GM19452 (cell line): Measurements from ENCODE around the gene LRIG1.
A peak's percentile ranks its signal among the peaks of the same experiment; 100 is the strongest.
"Not testable (repeated sequence)": the region's sequence is repeated elsewhere in the genome, so short reads cannot be mapped to it uniquely, and the experiment has no call there.

Source experiments
- ATAC-seq: cut with Tn5 transposase; IDR thresholded peaks from one replicate; pipeline ENCODE4 v1.9.1; 2021; ENCODE audit not compliant: unreplicated experiment

LRIG1 gene

DNA sequence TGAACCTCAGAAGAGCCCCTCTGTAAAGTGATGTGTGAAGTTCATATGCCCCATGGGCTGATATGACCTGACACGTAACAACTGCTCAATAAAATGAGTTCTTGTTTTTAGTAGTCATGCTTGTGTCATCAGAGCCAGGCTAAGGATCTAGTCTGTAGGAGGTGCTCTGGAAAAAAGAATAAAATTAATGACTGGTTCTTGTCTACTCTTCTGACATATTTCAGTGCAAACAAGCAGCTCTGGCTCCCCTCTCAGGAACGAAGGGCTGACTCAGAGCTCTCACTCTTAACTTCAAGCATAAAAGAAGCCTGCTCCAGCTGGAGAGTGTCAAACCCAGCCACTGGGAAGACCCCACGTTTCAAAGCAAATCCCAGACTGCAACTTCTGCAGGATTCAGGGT is 77.0 kb downstream of the LRIG1 start:
- ATAC-seq = no peak

DNA sequence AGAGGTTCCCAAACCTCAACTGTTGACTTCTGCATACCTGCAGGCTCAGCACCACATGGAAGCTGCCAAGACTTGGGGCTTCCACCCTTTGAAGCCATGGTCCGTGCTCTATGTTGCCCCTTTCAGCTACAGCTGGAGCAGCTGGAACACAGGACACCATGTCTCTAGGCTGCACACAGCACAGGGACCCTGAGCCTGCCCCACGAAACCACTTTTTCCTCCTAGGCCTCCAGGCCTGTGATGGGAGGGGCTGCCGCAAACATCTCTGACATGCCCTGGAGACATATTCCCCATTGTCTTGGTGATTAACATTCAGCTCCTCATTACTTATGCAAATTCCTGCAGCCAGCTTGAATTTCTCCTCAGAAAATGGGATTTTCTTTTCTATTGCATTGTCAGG is 78.9 kb downstream of the LRIG1 start:
- ATAC-seq = not testable (repeated sequence)

DNA sequence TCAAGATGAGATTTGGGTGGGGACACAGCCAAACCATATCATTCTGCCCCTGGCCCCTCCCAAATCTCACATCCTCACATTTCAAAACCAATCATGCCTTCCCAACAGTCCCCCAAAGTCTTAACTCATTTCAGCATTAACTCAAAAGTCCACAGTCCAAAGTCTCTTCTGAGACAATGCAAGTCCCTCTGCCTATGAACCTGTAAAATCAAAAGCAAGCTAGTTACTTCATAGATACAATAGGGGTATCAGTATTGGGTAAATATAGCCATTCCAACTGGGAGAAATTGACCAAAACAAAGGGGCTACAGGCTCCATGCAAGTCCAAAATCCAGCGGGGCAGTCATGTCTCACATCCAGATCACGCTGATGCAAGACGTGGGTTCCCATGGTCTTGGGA is 79.7 kb downstream of the LRIG1 start:
- ATAC-seq = not testable (repeated sequence)

DNA sequence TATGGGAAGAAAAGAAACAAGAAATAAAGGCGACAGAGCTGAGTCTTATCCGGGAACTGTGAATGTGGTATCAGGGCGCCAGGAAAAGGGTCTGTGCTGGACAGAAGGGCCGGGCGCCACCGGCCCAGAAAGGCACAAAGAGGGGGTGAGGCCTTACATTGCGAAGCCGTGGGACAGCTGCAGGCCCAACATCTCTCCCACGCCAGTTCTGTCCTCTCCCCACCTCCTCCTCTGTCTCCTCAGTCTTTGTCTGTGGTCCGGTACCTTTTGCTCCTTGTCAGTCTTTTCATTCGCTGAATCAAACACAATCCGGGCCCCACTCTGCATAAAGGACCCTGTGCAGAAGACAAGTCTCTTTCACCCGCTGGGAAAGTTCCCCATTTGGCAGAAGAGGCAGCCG is 81.8 kb downstream of the LRIG1 start:
- no peak for ATAC-seq

DNA sequence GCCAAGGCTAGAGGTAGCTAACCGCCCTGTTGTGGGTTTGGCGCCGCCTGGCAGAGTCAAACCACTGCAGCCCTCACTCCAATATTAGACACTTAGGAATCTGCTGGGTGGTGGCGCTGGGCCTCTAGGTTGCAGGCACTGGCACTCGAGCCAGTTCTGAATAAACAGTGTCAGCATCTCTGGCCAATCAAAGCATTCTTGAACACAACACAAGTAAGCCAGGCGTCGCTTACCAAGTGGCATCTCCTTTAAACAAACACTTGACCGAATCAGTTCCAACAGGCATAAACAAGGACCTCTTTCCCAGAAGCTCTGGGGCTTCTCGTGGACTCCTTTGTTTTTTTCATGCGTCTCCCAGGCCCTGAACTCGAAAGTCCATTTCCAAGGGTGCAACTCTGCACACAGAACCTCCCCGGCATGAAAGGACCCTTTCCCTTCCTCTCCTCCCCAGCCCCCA is 82.3 kb downstream of the LRIG1 start:
- no peak for ATAC-seq

DNA sequence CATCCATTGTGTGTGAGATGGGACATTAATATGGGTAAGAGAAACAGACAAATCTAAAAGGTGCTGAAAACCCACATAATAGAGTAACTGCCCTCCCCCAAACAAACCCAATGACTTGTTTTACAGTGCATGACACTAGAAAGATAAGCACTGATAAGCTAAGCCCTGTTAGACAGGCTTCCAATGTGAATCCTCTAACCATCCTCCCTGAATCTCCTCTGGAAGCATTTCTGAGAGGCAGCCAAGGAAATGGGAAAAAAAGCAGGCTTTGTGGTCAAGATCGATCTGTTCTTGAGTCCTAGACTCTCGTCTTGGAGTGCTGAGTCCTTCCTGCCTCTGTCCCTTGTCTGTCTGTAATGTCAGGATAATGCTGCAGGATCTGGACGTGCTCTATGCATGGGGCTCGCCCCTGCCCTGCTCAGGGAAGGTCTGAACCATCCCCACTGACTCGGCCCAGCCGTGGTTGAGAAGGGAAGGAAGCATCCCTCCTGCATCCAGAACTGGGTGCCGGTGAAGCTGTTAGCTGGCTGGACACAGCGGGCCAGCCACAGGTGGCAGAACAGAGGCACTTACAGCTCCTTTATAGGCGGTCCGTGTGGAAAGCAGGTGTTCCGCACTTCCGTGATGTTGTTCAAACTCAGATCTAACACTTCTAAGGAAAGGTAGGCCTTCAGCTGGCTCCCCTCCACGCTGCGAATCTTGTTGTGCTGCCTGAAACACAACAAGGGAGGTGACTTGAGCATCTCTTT is 84.1 kb downstream of the LRIG1 start:
- ATAC-seq = no peak

DNA sequence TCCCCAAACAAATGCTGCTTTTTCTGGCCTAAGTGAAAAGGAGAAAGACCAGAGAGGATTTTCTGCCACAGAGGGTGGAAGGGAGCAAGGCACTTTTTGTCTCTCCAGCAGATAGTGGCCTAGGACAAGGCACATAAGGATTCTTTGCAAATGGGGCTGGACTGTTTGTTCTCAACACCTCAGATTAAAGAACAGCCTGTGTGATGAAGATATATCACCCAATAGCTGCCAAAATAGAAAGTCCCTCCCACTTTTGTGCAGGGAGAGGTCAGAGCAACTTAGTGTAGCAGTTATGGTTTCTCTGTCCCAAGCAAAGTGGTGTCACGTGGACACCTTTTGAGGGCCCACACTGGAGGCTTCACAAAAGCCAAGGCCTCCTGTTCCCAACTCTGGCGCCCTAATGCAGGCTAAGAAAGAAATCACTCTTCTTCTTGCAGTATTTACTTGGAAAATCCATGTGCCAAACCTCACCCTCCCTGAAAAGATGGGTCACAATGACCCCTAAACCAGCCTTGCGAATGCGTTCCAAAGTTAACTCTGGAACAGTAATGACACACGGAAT is 84.9 kb downstream of the LRIG1 start:
- ATAC-seq = no peak

DNA sequence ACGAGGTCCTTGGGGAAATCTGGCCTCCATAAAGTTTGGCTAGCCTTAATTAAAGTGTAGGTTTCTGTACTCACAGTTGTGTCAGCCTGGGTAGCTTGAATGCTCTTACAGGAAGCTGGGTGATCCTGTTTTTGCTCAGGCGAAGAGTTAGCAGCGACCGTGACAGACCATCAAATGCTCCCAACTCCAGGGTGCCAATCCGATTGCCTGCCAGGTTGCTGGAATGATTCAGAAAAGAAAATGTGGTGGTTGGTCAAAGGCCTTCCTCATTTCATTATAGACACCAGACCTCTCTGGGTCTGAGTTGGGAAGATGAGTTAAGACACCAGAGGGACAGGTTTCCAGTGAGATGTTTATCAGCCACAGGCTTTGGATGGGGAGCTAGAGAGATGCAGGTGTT is 86.0 kb downstream of the LRIG1 start:
- no peak for ATAC-seq

DNA sequence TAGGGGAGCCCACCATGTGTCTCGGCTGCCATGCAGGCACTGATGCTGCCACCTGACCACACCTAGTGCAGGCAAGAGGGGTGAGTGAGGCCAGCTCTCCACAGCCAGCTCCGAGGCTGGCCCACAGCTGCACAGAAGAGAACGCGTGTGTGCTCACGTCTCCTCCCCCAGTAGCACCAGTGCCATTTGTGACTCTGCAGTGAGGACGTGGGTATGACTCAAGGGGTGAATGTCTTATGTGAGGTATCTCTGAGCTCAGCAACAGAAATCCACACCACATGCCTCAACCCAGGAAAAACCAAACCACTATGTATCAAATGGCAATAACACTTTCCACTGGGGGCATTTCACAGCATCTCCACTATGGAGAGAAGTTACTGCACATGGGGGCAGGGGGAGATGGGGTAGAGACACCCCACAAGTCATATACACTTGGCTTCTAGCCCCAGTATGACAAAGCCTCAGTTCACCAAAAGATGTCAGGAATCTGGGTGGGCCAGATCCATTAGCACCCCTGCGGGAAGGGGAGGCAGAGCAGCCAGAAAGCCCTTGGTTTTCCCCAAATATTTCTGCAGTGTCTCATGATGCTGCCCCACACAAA is 87.6 kb downstream of the LRIG1 start:
- ATAC-seq = no peak

DNA sequence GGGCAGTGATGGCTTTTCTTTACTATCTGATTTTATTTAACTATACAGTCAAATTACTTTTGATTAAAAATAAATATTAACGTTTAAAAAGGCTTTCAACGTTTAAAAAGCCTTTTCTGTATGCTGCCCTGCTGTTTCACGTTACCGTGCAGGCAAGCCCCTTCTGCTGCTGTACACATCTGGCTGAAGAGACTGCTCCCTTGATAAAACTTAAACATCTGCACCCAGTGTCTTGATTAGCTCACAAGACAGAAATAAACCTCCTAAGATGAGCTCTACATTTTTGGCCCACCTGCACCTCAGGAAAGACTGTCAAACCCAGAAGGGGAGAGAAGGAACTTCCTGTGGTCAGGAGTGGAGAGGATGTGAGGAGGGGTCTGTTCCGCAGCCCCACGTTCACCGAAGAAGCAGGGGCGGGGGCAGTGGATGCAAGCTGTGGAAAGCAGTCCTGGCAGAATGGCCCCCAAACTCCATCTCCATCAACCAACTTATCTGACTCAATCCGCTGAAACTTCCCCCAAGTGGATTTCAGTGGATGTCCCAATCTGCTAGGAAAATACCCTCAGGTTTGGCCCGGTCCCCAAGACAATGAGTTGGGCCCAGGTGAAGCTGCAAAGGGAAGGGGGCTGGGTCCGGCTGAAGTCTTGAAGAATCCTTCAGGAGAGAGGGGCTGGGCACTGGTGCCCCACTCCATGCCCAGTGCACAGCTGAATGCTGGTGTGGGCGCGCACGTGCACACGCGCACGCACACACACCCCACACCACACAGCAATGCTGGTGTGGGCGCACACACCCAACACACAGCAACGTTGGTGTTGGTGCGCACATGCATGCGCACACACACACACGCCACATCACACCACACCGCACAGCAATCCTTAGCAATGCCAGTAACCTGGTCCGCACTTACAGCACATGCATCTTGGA is 88.6 kb downstream of the LRIG1 start:
- no peak for ATAC-seq

DNA sequence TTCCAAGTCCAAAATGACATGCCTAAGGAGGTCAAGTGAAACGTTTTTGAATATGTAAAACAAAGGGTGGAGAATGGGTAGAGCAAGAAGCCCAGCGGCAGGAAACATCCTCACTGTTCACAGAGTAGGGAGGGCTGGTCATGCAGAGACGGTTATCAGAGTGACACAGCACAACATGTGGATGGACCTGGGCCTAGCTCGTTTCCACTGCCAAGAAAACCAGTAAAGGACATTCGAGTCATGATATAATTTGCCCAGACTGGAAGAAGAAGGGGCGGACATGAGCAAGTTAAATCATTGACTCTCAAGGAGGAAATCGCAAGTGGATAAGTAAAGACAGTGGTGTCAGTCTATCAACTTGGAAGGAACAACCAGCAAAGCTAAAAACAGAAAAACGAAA is 89.3 kb downstream of the LRIG1 start:
- ATAC-seq = no peak

DNA sequence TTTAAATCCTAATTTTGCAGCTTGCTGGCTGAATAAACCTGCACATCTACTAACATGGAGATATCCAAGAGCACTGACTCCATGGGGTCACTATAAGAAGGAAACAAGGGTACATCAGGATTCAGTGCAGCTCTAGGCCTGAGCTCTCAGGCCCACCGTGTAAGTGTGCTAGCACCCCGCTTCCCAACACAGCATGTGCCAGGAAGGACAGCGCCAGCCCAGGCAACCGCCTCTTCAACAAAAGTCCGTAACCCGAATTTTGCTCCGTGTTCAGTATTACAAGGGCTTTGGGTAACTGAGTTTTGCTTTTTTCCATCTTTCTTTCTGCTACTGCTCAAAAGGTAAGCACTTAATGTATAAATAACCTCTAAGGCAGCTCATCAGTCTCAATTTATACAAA is 89.8 kb downstream of the LRIG1 start:
- ATAC-seq = no peak

DNA sequence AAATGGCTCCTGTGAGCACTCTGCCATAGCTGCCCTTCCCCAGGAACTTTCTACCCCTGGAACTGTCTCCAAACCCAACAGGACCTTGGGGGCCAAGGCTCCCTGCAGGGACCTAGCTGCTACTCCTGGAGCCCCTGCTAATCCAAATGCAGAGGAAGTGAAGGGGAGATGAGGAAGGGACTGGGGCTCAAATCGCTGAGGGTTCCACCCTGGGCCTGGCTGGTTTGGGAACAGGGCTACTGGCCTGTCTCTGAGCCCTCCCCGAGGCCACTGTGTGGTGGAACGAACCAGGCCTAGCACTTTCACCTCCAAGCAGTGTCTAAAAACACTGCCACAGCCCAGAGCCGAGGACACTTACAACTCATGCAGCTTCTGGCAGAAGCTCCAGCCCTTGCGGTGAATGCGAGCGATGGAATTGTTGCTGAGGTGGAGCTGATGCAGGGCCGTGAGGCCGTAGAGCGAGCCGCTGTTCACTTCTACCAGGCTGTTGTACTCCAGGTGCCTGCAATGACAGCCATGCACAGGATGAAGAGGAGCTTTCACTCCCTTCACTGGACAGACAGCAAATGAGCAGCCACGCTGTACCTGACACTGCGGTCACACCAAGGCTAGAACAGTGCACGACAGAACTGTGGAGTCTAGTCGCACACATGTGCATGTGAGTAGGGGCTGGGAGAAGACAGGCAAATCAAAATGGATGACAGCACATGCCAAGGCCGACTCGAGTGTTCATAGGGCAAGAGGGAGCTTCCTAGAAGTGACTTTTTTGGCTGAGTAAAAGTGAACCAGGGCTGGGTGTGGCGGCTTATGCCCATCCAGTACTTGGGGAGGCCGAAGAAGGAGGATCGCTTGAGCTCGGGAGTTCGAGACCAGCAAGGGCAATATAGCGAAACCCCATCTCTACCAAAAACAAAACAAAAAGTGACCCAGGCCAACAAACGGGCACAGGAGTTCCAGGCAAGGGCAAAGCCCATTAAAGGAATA is 90.8 kb downstream of the LRIG1 start:
- no peak for ATAC-seq

DNA sequence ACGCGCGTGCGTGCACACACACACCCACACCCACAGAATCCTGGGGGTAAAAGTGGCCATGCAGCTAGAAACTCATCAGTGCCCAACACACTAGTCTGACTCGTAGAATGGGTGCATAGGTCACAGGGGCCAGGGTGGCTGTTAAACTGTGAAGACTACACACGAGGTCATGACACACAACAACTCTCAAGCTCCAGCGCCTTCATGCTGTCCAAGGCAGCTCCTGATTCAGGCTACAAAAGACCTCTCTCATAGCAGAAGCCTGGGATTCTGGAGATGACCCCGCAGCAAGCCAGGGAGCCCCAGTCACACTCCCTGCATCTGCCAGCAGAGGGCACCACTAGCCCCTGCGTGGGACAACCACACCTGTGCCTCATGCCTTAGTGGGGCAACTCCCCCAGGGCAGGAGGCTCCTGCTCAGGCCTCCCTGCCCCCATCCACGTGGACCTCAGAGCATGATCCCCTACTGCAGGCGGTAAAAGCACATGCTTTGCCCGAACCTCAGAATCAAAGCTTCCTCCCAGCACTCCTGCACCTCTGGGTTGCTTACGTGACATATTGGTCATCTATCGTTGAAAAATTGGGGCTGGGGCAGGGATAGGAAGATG is 93.1 kb downstream of the LRIG1 start:
- ATAC-seq = peak; percentile 87

DNA sequence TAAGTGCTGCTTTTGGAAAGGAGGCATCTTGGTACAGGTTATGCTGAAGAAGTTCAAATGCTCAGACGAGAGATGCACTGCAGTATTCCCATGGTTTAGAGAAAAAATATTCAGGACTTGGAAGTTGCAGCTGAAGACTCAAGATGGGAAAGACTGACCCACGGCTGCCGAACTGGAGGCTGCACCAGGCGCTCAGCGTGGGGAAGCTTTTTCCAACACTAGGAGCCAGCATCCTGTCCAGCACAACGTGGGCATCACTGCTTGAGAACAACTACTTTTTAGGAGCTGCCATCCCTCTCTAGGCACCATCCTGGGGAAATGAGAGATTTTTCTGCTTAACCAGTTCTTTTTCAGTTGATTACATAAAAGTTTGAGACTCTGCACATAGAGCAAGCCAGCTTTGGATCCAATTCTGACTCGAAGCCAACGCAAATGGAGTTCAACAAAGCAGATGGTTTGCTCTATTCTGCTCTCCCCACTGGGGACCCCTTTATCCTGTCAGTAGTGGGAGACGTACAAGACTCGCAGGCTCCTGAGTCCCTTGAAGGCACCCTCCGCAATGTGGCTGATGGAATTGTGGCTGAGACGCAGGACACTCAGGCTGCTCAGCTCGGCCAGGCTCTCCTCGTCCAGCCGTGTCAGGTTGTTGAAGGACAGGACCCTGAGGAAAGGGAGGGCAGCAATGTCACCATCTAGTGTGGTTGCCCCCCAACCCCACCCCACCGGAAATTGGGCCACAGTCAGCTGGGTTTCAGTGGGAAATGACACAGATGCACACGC is 93.8 kb downstream of the LRIG1 start:
- ATAC-seq = no peak

DNA sequence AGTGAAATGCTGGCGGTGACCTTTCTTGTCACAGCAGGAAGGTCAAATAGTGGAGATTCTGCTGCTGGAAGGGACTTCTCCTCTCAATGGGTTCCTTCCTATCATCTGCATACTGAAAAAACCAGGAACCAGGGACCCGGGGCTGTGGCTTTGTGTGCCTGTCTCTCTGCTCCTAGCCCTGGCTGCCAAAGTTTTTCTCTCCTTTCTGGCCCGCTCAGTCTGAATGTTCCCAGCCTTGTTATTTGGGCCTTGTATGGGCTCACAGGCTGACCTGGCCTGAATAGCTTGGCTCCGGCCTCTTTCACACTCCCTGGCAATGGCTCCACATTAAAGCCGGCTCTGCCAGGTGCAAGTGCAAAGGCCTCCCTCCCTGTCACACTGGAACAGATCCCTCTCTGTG is 94.7 kb downstream of the LRIG1 start:
- ATAC-seq = no peak

DNA sequence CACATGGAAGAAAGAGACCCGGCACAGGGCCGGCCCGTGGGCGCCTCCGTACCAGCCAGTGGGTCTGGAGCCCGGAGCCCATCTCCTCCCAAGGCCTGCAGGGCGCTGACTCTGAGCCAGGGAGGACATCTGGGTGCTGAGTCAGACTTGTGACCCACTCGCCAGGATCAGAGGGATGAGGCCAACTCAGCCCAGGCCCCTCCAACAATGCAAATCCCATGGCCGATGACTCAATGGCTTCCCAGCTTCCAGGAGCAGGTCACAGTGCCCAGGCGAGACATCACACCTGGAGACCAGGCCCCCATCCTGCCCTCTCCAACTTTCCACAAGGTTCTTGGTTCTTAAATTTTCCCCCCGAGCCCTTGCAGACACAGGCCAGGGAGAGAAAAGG is 95.1 kb downstream of the LRIG1 start:
- ATAC-seq = no peak

DNA sequence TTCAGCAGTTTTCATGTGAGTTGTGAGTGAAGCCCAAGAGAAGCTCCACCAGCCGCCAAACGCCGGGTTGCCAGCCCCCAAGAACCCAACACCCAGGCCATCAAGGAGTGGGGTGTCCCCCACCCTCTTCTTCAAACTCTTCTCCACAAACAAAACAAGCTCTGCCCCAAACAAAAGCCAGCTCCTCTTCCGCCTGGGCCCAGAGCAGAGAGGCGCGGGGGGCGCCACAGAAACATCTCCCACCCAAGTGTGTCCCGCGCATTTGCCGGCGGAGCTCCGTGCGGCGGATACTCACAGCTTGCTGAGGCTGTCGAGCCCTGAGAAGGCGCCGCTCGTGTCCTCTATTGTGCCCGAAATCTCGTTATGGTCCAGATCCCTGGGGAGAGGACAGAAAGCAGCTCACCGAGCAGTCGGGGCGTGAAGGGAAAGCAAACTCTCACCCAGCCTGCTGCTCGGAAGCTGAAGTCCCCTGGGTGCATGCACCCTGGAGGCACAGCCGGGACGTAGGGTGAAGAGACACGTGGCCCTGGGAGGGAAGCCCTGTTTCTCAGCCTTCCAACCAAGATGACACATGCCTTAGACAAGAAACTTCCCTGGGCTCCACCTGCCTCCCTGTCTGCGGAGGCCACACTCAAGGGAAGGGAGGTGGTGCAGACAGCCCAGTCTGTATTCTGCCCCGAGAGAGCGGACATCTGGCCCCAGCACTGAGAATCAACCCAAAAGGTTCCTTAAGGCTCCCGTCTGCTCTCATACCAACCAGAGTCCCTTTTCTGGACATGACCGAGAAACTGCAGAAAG is 95.7 kb downstream of the LRIG1 start:
- ATAC-seq = no peak
